Measurements from ENCODE around the gene CRY2.

Gene CRY2

GRCh38 chr11:45856044-45856468 lies 8.8 kb downstream of the CRY2 start:
- no peaks in the 10 kb centered on the region for H3K27me3 ChIP-seq (ENCODE audit: insufficient read depth, low read depth, severe bottlenecking)
- peaks cover 21% of the 10 kb centered on the region for H3K36me3 ChIP-seq
- no peak for DNase-seq
- no peak overlapping the region for H3K4me3 ChIP-seq (ENCODE audit: low read depth, low read length)
- H3K27ac ChIP-seq: no peak overlapping the region
- H3K9me3 ChIP-seq (ENCODE audit: severe bottlenecking): no peaks in the 10 kb centered on the region
- TF ChIP-seq CTCF (IDR thresholded peaks at IDR 0.05; ENCODE audit: low read depth, low read length): no peak

GRCh38 chr11:45857961-45858474 lies 10.7 kb downstream of the CRY2 start:
- H3K36me3 ChIP-seq: peaks cover 24% of the 10 kb centered on the region

DNA sequence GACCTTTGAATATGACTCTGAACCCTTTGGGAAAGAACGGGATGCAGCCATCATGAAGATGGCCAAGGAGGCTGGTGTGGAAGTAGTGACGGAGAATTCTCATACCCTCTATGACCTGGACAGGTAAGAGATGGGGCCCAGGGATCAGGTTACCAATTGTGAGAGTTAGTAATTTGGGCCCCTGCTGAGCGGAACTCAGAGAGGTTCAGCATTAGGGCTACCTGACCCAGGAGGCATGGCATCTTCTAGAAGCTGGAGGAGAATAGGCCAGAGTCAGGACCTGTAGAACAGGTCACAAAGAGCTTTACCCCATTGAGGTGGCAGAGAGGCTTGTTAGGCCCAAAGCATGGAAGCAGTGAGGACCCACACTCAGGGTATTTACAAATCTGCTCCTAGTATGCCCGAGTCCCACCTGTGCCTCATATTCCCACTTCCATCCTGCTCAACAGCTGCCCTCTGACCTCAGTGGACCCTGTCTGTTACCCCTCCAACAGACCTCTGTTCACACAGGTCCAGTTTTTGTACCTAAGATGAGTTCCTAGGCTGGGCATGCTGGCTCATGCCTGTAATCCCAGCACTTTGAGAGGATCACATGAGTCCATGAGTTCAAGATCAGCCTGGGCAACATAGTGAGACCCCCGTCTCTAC lies 11.6 kb downstream of the CRY2 start:
- Histone ChIP-seq H3K9me3 (ENCODE audit: severe bottlenecking) (no peaks in the 10 kb centered on the region), H3K27me3 (ENCODE audit: insufficient read depth, low read depth, severe bottlenecking) (no peaks in the 10 kb centered on the region), H3K27ac (no peak overlapping the region), H3K4me3 (ENCODE audit: low read depth, low read length) (no peak overlapping the region), H3K36me3 (peaks cover 32% of the 10 kb centered on the region)
- TF ChIP-seq CTCF (IDR thresholded peaks at IDR 0.05; ENCODE audit: low read depth, low read length): no peak
- no peak for DNase-seq

More at GRCh38 chr11:45857961-45858474, 10.7 kb downstream of the CRY2 start:
- Histone ChIP-seq H3K4me3 (ENCODE audit: low read depth, low read length) (no peak overlapping the region), H3K27me3 (ENCODE audit: insufficient read depth, low read depth, severe bottlenecking) (no peaks in the 10 kb centered on the region), H3K27ac (no peak overlapping the region), H3K9me3 (ENCODE audit: severe bottlenecking) (no peaks in the 10 kb centered on the region)
- DNase-seq: no peak
- no peak for TF ChIP-seq CTCF (IDR thresholded peaks at IDR 0.05; ENCODE audit: low read depth, low read length)

- no peak for TF ChIP-seq CTCF (IDR thresholded peaks at IDR 0.05; ENCODE audit: low read depth, low read length)
- H3K9me3 ChIP-seq (ENCODE audit: severe bottlenecking): no peaks in the 10 kb centered on the region
- no peak overlapping the region for H3K27ac ChIP-seq
- DNase-seq: no peak
- peaks cover 35% of the 10 kb centered on the region for H3K36me3 ChIP-seq
- no peak overlapping the region for H3K4me3 ChIP-seq (ENCODE audit: low read depth, low read length)
- H3K27me3 ChIP-seq (ENCODE audit: insufficient read depth, low read depth, severe bottlenecking): no peaks in the 10 kb centered on the region
These were observed 12.4 kb downstream of the CRY2 start for GRCh38 chr11:45859661-45860140.

DNA sequence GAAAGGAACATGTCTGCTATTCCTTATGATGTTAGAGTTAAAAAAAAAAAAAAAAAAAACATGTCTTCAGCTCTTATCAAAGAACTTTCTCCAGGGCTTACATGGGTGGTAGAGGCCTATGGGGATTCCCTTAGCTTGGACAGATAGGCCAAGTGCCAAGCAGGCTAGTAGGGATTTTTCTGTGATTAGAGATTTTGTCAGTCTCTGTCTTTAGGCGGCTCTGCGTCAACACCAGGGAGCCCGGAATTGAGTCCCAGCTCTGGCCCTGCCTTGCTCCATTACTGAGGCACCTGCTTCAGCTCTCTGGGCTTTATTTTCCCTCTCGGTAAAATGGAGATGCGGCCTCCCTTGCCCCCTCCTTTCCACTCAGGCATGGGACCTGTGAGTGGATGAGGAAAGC lies 13.1 kb downstream of the CRY2 start:
- no peak for TF ChIP-seq CTCF (IDR thresholded peaks at IDR 0.05; ENCODE audit: low read depth, low read length)
- Histone ChIP-seq H3K27ac (no peak overlapping the region), H3K36me3 (peaks cover 35% of the 10 kb centered on the region), H3K9me3 (ENCODE audit: severe bottlenecking) (no peaks in the 10 kb centered on the region), H3K4me3 (ENCODE audit: low read depth, low read length) (no peak overlapping the region), H3K27me3 (ENCODE audit: insufficient read depth, low read depth, severe bottlenecking) (no peaks in the 10 kb centered on the region)
- DNase-seq: no peak

Measured in WERI-Rb-1 (cell line).